T-helper 17 cell (primary cell): ENCODE measurements around the gene ACOT7. TPM values are rescaled to one million over a fixed set of nuclear protein-coding genes. Genes with fewer than 3 reads are reported as not detected.

ENCODE experiments used
- ATAC-seq: fragments of 150-1000 bp; cut with Tn5 transposase; 2 replicates; pipeline ENCODE4 v1.10.0; 2021; ENCODE audit warnings: mild to moderate bottlenecking, moderate library complexity
- DNase-seq, 3 donors: peaks; one replicate each; pipeline versions ENCODE4 v3.0.0 to v3.0.0-alpha.2; 2020 to 2021
- H3K9me3 ChIP-seq: one replicate; pipeline ENCODE4 v1.7.0; 2013; ENCODE audit warnings: low read length, mild to moderate bottlenecking; ENCODE audit not compliant: control insufficient read depth, poor library complexity, severe bottlenecking
- H3K27ac Mint-ChIP-seq: one replicate; pipeline ENCODE4 v1.8.0; 2022; ENCODE audit warnings: mild to moderate bottlenecking, moderate library complexity, mixed read lengths
- H3K27me3 Mint-ChIP-seq: one replicate; pipeline ENCODE4 v1.8.0; 2022; ENCODE audit warnings: mixed read lengths
- H3K36me3 Mint-ChIP-seq: one replicate; pipeline ENCODE4 v1.8.0; 2022; ENCODE audit warnings: low read depth, mixed read lengths
- H3K4me1 Mint-ChIP-seq: one replicate; pipeline ENCODE4 v1.8.0; 2022; ENCODE audit warnings: mild to moderate bottlenecking, mixed read lengths
- H3K4me3 Mint-ChIP-seq: one replicate; pipeline ENCODE4 v1.8.0; 2022; ENCODE audit warnings: mild to moderate bottlenecking, moderate library complexity, mixed read lengths
- total RNA-seq, 4 donors: library from RNA in 2 of 4; stranded (reverse) in 2 of 4; gene quantifications; one replicate each; pipeline ENCODE4 v1.2.3 and lab custom pipeline; 2022 to 2026

ACOT7 gene
- total RNA-seq, 2 donors from 2014 or later: 4.9 to 7.1 TPM

DNA sequence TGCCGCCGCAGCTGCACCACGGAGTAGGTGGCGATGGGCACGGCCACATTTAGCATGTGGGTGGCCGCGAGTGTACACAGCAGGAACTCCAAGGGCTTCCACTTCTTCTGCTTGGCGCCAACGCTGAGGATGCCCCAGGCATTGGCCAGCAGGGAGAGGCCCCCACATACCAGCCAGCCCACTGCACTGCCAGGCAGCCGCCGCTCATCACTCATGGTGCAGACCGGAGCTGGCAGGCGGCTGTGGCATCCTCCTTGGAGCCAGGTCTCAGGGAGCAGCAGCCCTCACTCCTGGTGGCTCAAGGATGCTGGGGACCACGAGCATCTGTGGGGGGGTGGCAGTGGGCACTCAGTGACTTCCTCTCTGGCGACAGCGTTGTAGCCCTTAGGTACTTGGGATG lies 138.9 kb downstream of the ACOT7 start:
- H3K36me3 Mint-ChIP-seq: no peaks in the 10 kb centered on the region
- no peaks in the 10 kb centered on the region for H3K9me3 ChIP-seq
- peaks cover 24% of the 10 kb centered on the region for H3K27me3 Mint-ChIP-seq
- no peak overlapping the region for H3K27ac Mint-ChIP-seq
- no peak for ATAC-seq
- no peak for DNase-seq
- H3K4me1 Mint-ChIP-seq: no peaks in the 10 kb centered on the region
- no peak overlapping the region for H3K4me3 Mint-ChIP-seq

DNA sequence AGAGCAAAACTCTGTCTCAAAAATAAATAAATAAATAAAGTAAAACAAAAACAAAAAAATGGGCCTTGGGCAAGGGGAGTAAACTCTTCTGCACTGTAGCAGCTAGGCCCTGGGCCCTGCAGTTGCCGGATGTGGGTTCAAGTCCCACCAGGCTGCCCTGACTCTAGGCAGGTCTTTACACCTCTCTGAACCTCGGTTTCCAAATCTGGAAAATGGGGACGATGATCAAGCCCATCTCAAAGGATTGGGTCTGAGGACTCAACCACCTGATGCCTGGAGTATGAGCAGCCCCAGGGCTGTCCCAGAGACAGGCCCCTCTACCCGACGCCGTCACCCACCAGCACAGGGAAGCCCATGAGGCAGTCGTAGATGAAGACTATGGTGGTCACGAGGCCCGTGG lies 140.2 kb downstream of the ACOT7 start:
- Mint-ChIP-seq H3K27me3 (peaks cover 21% of the 10 kb centered on the region), H3K27ac (no peak overlapping the region), H3K4me3 (no peak overlapping the region), H3K4me1 (no peaks in the 10 kb centered on the region), H3K36me3 (no peaks in the 10 kb centered on the region)
- H3K9me3 ChIP-seq: no peaks in the 10 kb centered on the region
- ATAC-seq (no peak), DNase-seq (no peak)

DNA sequence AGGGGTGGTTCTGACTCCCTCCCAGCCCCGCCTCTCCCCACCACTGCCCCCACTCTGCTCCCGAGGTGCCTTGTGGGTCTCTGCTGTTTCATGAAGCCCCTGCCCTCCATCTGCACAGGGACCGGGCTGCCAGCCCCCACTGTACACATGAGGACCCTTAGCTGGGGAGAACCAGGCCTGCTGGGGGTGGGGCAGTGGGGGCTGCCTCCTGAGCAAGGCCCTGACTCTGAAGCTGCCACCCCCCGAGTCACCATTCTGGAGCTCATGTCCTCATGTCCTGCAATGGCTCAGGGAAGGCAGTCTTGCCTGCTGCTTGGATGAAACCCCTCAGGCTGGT lies 141.2 kb downstream of the ACOT7 start:
- ATAC-seq (no peak), DNase-seq (no peak)

DNA sequence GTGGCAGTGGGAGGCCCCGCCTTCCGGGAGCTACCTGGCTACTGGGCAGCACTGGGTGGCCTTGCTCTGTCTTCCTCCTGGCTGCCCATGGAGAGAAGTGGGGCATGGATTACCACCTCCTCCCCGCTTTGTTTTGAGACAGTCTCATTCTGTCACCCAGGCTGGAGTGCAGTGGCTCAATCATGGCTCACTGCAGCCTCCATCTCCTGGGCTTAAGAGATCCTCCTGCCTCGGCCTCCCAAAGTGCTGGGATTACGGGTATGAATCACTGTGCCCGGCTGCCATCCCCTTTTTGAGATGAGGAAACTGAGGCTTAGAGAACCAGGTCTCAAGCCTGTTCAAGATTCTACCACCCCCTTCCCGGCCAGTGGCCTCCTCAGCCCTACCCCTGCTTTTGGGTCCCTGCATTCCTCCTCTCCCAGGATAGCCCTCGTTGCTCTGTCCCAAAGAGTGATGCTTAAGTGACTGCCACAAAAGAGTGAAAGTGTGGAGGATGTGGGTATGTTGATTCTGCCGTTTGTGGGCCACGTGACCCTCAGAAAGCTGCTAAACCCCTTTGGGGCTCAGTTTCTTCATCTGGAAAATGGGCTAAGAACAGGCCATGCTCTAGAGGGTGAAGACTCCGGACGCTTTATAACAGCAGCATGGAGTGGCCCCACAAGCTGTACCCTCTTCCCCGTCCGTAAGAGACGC lies 141.7 kb downstream of the ACOT7 start:
- no peak overlapping the region for H3K4me3 Mint-ChIP-seq
- no peak overlapping the region for H3K27ac Mint-ChIP-seq

More for the DNA sequence above, 141.2 kb downstream of the ACOT7 start:
- Mint-ChIP-seq H3K27ac (no peak overlapping the region), H3K4me3 (no peak overlapping the region), H3K4me1 (no peaks in the 10 kb centered on the region), H3K27me3 (peaks cover 31% of the 10 kb centered on the region), H3K36me3 (no peaks in the 10 kb centered on the region)
- H3K9me3 ChIP-seq: no peaks in the 10 kb centered on the region

DNA sequence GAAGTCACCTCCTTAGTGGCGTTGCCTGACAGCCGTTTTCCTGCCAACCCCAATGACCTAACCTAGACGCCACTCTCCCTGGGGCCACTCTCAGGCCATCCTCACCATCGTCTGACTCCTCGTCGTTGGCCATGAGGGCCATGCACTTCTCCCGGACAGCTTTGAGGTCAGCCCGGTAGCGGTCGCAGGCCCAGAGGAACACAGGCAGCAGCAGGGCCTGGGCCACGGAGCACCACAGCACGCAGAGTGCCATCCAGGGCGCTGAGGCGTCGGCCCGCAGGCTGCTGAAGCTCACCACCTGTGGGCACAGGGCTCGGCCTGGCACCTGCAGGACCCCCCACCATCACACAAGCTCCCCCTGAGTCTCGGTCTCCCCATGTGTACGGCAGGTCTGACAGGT lies 142.3 kb downstream of the ACOT7 start:
- DNase-seq: no peak
- peaks cover 5% of the 10 kb centered on the region for H3K4me1 Mint-ChIP-seq
- H3K27ac Mint-ChIP-seq: no peak overlapping the region
- no peaks in the 10 kb centered on the region for H3K9me3 ChIP-seq
- H3K27me3 Mint-ChIP-seq: peaks cover 37% of the 10 kb centered on the region
- no peak overlapping the region for H3K4me3 Mint-ChIP-seq
- H3K36me3 Mint-ChIP-seq: peaks cover 2% of the 10 kb centered on the region
- ATAC-seq: no peak

More for the DNA sequence above, 141.7 kb downstream of the ACOT7 start:
- no peaks in the 10 kb centered on the region for H3K9me3 ChIP-seq
- peaks cover 32% of the 10 kb centered on the region for H3K27me3 Mint-ChIP-seq
- H3K4me1 Mint-ChIP-seq: no peaks in the 10 kb centered on the region
- ATAC-seq (no peak), DNase-seq (no peak)
- H3K36me3 Mint-ChIP-seq: no peaks in the 10 kb centered on the region

DNA sequence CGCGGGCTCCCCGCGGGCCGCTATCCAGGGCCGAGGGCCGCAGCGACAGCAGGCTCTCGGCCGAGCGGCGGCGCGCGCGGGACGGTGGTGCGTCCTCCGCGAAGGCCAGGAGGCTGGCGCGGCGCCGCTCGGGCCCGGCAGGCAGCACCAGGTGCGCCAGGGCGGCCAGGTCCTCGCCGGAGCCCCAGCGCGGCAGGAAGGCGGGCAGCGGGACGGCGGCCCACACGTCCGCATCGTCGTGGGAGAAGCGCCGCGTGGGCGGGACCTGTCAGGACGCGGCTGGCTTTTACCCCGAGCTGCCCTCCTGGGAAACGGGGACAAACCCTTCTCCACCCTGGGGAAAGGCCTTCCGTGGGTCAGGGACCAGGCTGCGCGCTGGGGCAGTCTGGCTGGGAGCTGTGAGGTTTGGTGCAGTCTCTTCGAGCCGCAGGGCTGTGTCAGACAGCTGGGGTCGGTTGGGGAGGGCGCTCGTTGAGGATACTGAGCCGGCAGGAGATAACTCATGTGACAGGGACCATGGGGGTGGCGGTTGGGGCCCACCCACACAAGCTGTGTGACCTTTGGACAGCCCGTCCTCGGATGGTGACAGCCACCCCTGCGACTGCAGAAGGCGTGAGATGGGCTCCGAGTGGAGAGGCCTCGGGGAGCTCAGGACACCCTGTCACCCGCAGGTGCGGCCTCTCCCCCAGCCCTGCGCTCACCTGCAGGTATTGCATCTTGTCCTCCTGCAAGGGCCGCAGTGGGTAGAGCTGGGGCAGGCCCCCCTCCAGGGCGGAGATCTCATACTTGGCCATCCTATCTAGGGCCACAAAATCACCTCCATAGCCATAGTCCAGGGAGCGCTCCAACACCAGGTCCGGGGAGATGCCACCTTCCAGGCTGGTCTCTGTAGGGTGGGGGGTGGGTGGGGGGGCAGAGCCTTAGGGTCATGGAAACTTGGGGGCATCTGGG lies 143.6 kb downstream of the ACOT7 start:
- no peaks in the 10 kb centered on the region for H3K9me3 ChIP-seq
- no peak for DNase-seq
- ATAC-seq: no peak
- peaks cover 2% of the 10 kb centered on the region for H3K36me3 Mint-ChIP-seq
- peaks cover 39% of the 10 kb centered on the region for H3K27me3 Mint-ChIP-seq
- H3K4me1 Mint-ChIP-seq: peaks cover 7% of the 10 kb centered on the region
- H3K4me3 Mint-ChIP-seq: no peak overlapping the region
- H3K27ac Mint-ChIP-seq: no peak overlapping the region

DNA sequence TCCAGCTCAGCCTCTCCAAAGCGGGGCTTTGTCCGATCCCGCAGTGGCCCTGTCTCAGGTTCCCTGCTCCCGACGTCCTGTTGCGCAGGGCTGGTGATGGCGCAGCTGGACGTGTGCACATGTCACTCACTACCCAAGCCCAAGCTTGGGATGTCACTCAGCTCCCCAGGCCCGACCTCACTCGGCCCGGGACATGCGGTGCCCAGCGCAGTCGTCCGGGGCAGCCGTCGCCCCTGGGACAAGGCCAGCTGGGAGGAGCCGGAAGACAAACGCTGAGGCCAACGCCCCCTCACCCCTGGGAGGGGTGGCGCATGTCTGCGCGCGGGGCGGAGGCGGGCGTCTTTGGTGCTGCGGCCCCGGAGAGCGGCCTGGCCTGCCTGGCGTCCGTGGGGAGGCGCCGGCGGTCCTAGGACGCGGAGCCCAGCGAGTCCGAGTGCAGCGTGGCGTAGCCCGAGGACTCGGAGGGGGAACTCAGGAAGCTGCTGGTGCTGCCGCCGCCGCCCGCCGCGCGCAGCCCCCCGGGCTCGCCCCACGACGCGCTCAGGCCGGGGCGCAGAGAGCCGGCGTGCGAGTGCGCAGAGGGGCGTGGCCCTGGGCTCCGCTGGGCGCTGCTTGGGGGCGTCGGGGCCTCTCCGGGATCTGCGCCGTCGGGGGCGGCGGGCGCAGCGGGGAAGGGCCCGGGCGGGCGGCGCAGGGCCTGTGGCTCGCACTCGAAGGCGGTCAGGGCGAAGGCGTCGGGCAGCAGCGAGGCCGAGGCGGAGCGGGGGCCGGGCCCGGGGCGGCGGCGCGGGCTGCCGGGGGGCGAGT lies 144.4 kb downstream of the ACOT7 start:
- Mint-ChIP-seq H3K27ac (no peak overlapping the region), H3K4me1 (peaks cover 7% of the 10 kb centered on the region)

DNA sequence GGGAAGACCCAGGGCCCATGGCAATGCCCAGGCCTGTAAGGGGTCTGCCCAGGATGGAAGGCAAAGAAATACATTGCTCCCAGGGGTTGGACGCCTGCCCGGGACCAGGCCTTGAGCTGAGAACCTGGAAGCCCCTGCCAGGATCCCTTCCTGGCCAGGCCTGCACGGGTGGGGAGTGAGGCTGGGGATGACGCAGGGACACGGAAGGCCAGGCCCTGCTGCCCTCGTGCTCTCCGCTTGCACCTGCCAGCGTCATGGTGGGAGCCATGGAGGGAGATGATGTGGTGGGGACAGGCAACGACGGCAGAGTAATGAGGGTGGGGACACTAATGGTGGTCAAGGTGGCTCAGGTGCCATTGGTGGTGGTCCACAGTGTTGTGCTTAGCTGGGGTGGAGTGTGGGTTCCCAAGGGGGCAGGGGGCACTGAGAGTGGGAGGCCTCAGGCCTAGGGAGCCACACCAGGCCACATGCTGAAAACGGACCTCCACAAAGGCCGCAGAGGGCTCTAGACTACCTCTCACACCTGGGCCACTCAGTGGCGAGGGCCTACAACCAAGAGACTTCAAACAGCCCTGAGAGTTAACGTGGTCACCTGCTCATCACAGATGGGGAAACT lies 145.3 kb downstream of the ACOT7 start:
- H3K9me3 ChIP-seq: no peaks in the 10 kb centered on the region
- peaks cover 2% of the 10 kb centered on the region for H3K36me3 Mint-ChIP-seq
- H3K27me3 Mint-ChIP-seq: peaks cover 48% of the 10 kb centered on the region
- H3K27ac Mint-ChIP-seq: no peak overlapping the region
- ATAC-seq: no peak
- H3K4me3 Mint-ChIP-seq: no peak overlapping the region
- peaks cover 7% of the 10 kb centered on the region for H3K4me1 Mint-ChIP-seq
- DNase-seq: no peak

More for the DNA sequence above, 144.4 kb downstream of the ACOT7 start:
- ATAC-seq (no peak), DNase-seq (no peak)
- Mint-ChIP-seq H3K27me3 (peaks cover 39% of the 10 kb centered on the region), H3K4me3 (no peak overlapping the region), H3K36me3 (peaks cover 2% of the 10 kb centered on the region)
- no peaks in the 10 kb centered on the region for H3K9me3 ChIP-seq

DNA sequence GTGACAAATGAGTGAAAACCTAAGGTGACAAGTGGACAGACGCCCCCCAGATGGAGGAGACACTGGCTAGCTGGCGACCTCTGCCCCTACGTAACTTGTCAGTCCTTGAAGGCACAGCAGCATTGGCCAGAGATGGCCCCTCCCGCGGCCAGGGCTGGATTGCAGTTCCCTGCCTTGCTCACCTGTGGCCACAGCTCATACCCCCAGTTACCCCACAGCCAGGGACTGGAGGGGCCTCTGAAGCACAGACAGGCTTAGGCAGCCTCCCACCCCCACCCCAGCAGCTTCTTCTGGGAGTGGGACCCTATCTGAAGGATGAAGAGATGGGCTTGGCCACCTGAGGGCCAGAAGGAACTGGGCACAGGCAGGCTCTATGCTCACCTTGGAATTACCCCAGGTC lies 145.9 kb downstream of the ACOT7 start:
- no peak for DNase-seq
- Mint-ChIP-seq H3K4me1 (peaks cover 7% of the 10 kb centered on the region), H3K36me3 (peaks cover 2% of the 10 kb centered on the region), H3K27me3 (peaks cover 49% of the 10 kb centered on the region), H3K4me3 (no peak overlapping the region), H3K27ac (no peak overlapping the region)
- ATAC-seq: no peak
- H3K9me3 ChIP-seq: no peaks in the 10 kb centered on the region

DNA sequence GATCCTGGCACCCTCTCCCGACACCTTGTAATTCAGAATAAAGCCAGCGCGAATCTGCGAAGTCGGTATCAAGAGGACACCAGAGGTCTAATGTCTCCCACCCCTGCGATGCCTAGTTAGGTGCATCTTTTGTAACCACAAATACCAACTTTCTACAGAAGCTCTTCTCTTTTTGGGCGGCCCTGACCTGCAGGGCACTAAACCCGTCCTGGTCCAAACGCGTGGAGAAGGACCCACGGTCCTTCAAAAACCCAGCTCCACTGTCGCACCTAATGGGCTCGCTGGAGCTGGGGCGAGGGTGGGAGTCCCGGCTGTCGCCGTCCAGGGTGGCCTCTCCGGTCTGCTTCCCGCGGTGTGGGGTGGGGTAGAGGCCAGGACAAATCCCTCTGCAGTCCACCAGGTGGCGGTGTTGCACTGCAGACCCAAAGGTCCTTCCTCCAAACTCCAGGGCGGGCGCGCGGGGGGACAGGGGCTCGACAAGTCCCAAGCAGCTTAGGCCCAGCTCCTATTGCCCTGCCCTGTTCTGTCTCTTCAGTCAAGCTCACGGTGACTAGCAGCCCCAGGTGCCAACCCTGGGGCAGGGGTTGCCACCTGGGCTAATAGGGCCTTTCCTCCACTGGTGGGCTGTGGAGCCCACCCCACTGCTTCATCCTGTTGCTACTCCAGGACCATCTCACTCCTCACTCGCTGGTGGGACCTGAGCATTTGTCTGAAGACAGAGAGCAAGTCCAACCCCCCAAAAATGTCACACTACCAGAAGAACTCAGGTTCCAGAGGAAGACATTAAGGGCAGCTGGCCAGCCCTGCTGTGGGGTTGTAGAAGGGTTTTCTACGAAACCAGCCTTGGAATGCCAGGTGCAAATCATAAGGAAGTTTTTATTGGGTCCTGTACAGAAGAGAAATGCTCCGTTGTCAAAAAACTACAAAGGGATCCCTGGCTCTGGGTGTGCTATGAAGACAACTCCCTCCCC lies 146.8 kb downstream of the ACOT7 start:
- no peaks in the 10 kb centered on the region for H3K9me3 ChIP-seq
- ATAC-seq: peak; percentile 76
- H3K36me3 Mint-ChIP-seq: peaks cover 2% of the 10 kb centered on the region
- H3K27ac Mint-ChIP-seq: peak overlapping the region; percentile 73
- peak overlapping the region; percentile 81 for H3K4me3 Mint-ChIP-seq
- peak; percentile 70 to 76 (median 73) for DNase-seq
- peaks cover 7% of the 10 kb centered on the region for H3K4me1 Mint-ChIP-seq
- peaks cover 49% of the 10 kb centered on the region for H3K27me3 Mint-ChIP-seq

DNA sequence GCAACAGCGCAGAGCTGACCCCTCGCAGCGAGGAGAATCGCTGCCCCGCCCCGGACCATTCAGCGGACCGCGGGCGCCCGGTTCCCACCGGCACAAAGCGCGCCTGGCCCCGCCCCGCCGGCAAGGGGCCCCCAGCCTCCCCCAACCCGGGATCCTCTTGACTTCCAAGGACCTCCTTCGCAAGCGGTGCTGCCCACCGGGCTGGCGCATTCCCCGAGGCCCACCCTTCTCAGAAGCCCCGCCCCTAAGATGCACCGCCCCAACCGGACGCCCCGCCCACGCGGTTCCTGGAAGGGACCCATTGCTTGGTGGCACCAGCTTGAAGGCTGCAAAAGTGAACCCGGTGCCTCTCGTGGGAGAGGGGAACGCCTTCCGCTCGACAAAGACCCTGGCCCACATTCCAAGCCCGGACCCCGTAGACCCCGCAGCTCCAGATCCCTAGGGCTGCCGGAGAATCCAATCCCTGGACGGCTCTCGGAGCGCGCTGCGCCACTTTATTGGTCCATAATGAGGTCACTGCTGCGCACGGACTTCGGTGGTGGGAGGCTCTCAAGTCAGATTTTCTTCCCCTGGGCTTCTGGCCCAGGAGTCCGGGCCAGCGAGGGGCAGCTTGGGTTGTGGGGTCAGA lies 147.6 kb downstream of the ACOT7 start:
- Mint-ChIP-seq H3K4me1 (peaks cover 13% of the 10 kb centered on the region), H3K27me3 (peaks cover 50% of the 10 kb centered on the region), H3K36me3 (peaks cover 5% of the 10 kb centered on the region), H3K27ac (peak overlapping the region; percentile 73), H3K4me3 (peak overlapping the region; percentile 81)
- DNase-seq (peak in 2 of 3 donors; percentile 24 to 28), ATAC-seq (peak; percentile 31)
- H3K9me3 ChIP-seq: no peaks in the 10 kb centered on the region
